Measurements from ENCODE around the gene GATAD2B.

- TF ChIP-seq, protein P1, sequence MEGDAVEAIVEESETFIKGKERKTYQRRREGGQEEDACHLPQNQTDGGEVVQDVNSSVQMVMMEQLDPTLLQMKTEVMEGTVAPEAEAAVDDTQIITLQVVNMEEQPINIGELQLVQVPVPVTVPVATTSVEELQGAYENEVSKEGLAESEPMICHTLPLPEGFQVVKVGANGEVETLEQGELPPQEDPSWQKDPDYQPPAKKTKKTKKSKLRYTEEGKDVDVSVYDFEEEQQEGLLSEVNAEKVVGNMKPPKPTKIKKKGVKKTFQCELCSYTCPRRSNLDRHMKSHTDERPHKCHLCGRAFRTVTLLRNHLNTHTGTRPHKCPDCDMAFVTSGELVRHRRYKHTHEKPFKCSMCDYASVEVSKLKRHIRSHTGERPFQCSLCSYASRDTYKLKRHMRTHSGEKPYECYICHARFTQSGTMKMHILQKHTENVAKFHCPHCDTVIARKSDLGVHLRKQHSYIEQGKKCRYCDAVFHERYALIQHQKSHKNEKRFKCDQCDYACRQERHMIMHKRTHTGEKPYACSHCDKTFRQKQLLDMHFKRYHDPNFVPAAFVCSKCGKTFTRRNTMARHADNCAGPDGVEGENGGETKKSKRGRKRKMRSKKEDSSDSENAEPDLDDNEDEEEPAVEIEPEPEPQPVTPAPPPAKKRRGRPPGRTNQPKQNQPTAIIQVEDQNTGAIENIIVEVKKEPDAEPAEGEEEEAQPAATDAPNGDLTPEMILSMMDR (IDR thresholded peaks at IDR 0.05 in 8 of 11, conservative IDR thresholded peaks at IDR 0.05 in 3 of 11): peak; percentile 84 to 97 (median 92)
- TF ChIP-seq POLR2AphosphoS5 (IDR thresholded peaks at IDR 0.05) (peak in 2 of 3 donors; percentile 11 to 37), POLR2A (IDR thresholded peaks at IDR 0.05) (no peak)
Observed at GRCh38 chr1:153796786-153797659, 125.7 kb downstream of the GATAD2B start.
